H9 (cell line): ENCODE measurements around the gene LYRM1. TPM values are rescaled to one million over a fixed set of nuclear protein-coding genes. Genes with fewer than 3 reads are reported as not detected.
A peak's percentile ranks its signal among the peaks of the same experiment; 100 is the strongest.

Experiments used
- DNase-seq: peaks from one replicate; pipeline ENCODE4 v3.0.0-alpha.2; 2017
- H2AFZ ChIP-seq: one replicate; pipeline ENCODE4 v1.6.1; 2013; ENCODE audit warnings: mild to moderate bottlenecking, low read length, control low read depth, moderate library complexity
- H2AK5ac ChIP-seq: 2 replicates; pipeline ENCODE4 v1.6.1; 2013; ENCODE audit warnings: low read length, control low read depth, mixed read lengths; ENCODE audit not compliant: insufficient read length
- H2BK120ac ChIP-seq: one replicate; pipeline ENCODE4 v1.6.1; 2013; ENCODE audit warnings: low read depth, mild to moderate bottlenecking, low read length, control low read depth, inconsistent platforms; ENCODE audit not compliant: poor library complexity, severe bottlenecking
- H2BK12ac ChIP-seq: 2 replicates; pipeline ENCODE4 v1.6.1; 2013; ENCODE audit warnings: low read length, control low read depth, mixed read lengths, low read depth; ENCODE audit not compliant: insufficient read length
- H2BK15ac ChIP-seq: 2 replicates; pipeline ENCODE4 v1.6.1; 2013; ENCODE audit warnings: low read depth, low read length, control low read depth
- H2BK20ac ChIP-seq: one replicate; pipeline ENCODE4 v1.6.1; 2013; ENCODE audit warnings: low read depth, mild to moderate bottlenecking, low read length, control low read depth, inconsistent platforms; ENCODE audit not compliant: poor library complexity, severe bottlenecking
- H2BK5ac ChIP-seq: 2 replicates; pipeline ENCODE4 v1.6.1; 2013; ENCODE audit warnings: low read length, control low read depth, mixed read lengths; ENCODE audit not compliant: insufficient read length
- H3K14ac ChIP-seq: 2 replicates; pipeline ENCODE4 v1.6.1; 2013; ENCODE audit warnings: low read length, control low read depth; ENCODE audit not compliant: insufficient read depth
- H3K18ac ChIP-seq: 2 replicates; pipeline ENCODE4 v1.6.1; 2013; ENCODE audit warnings: low read depth, mild to moderate bottlenecking, mixed read lengths, low read length, control low read depth; ENCODE audit not compliant: insufficient read length
- H3K23ac ChIP-seq: 2 replicates; pipeline ENCODE4 v1.6.1; 2013; ENCODE audit warnings: low read length, control low read depth, mixed read lengths, low read depth; ENCODE audit not compliant: insufficient read length
- H3K23me2 ChIP-seq: 2 replicates; pipeline ENCODE4 v1.6.1; 2013; ENCODE audit warnings: low read depth, mild to moderate bottlenecking, mixed read lengths, low read length, control low read depth; ENCODE audit not compliant: insufficient read length, poor library complexity, severe bottlenecking
- H3K27ac ChIP-seq: 2 replicates; pipeline ENCODE4 v1.5.1; 2013; ENCODE audit warnings: low read length, control low read depth, mixed read lengths, low read depth; ENCODE audit not compliant: insufficient read length
- H3K27me3 ChIP-seq: 2 replicates; pipeline ENCODE4 v1.6.1; 2013; ENCODE audit warnings: low read length, control low read depth, inconsistent platforms; ENCODE audit not compliant: insufficient read depth
- H3K4ac ChIP-seq: 2 replicates; pipeline ENCODE4 v1.6.1; 2013; ENCODE audit warnings: low read depth, mild to moderate bottlenecking, control low read depth, inconsistent platforms, low read length, moderate library complexity
- H3K4me1 ChIP-seq: 2 replicates; pipeline ENCODE4 v1.6.1; 2013; ENCODE audit warnings: low read length, control low read depth, inconsistent platforms; ENCODE audit not compliant: insufficient read depth
- H3K4me2 ChIP-seq: 2 replicates; pipeline ENCODE4 v1.6.1; 2013; ENCODE audit warnings: low read length, control low read depth, mixed read lengths; ENCODE audit not compliant: insufficient read length, insufficient read depth
- H3K56ac ChIP-seq: 2 replicates; pipeline ENCODE4 v1.6.1; 2013; ENCODE audit warnings: low read depth, mild to moderate bottlenecking, mixed read lengths, low read length, control low read depth; ENCODE audit not compliant: insufficient read length
- H3K79me1 ChIP-seq: 2 replicates; pipeline ENCODE4 v1.6.1; 2013; ENCODE audit warnings: low read depth, mild to moderate bottlenecking, moderate library complexity, low read length, control low read depth, inconsistent platforms; ENCODE audit not compliant: insufficient read depth, poor library complexity, severe bottlenecking
- H3K79me2 ChIP-seq: 2 replicates; pipeline ENCODE4 v1.6.1; 2013; ENCODE audit warnings: low read length, control low read depth, inconsistent platforms; ENCODE audit not compliant: insufficient read depth
- H3K9ac ChIP-seq: 2 replicates; pipeline ENCODE4 v1.6.1; 2013; ENCODE audit warnings: low read length, control low read depth, mixed read lengths; ENCODE audit not compliant: insufficient read length; ENCODE audit errors: extremely low read depth
- H3K9me3 ChIP-seq: one replicate; pipeline ENCODE4 v1.6.1; 2013; ENCODE audit warnings: low read depth, low read length, inconsistent platforms; ENCODE audit not compliant: control insufficient read depth
- H3T11ph ChIP-seq: one replicate; pipeline ENCODE4 v1.6.1; 2013; ENCODE audit warnings: mild to moderate bottlenecking, low read length, control low read depth, inconsistent platforms
- H4K20me1 ChIP-seq: one replicate; pipeline ENCODE4 v1.6.1; 2013; ENCODE audit not compliant: control insufficient read depth, insufficient read length, insufficient read depth
- H4K5ac ChIP-seq: 2 replicates; pipeline ENCODE4 v1.6.1; 2013; ENCODE audit warnings: low read depth, mild to moderate bottlenecking, mixed read lengths, low read length, control low read depth; ENCODE audit not compliant: insufficient read length
- H4K8ac ChIP-seq: replicated peaks from 2 replicates; pipeline ENCODE4 v1.6.1; 2013; ENCODE audit warnings: low read length, control low read depth, mixed read lengths, low read depth; ENCODE audit not compliant: insufficient read length
- H4K91ac ChIP-seq: 2 replicates; pipeline ENCODE4 v1.6.1; 2013; ENCODE audit warnings: low read depth, mild to moderate bottlenecking, moderate library complexity, mixed read lengths, low read length, control low read depth; ENCODE audit not compliant: insufficient read length
- H3K27ac Mint-ChIP-seq, 3 experiments: 2 replicates in 2 of 3; 3 replicates in 1 of 3; pipeline ENCODE4 v1.8.0; 2020 to 2021; ENCODE audit warnings: mixed read lengths in 3 of 3, mild to moderate bottlenecking in 1 of 3, moderate library complexity in 1 of 3
- H3K27me3 Mint-ChIP-seq: 2 replicates; pipeline ENCODE4 v1.8.0; 2021; ENCODE audit warnings: low read depth, mild to moderate bottlenecking, moderate library complexity, mixed read lengths
- H3K36me3 Mint-ChIP-seq, 3 experiments: 2 replicates in 2 of 3; 3 replicates in 1 of 3; pipeline ENCODE4 v1.8.0; 2020 to 2021; ENCODE audit warnings: low read depth in 3 of 3, mixed read lengths in 3 of 3; ENCODE audit not compliant: insufficient read depth in 1 of 3
- H3K4me1 Mint-ChIP-seq, 2 experiments: 2 replicates each; pipeline ENCODE4 v1.8.0; 2020; ENCODE audit warnings: mixed read lengths in 2 of 2
- H3K4me3 Mint-ChIP-seq, 2 experiments: 2 replicates in 1 of 2; 3 replicates in 1 of 2; pipeline ENCODE4 v1.8.0; 2020 to 2021; ENCODE audit warnings: mild to moderate bottlenecking in 2 of 2, mixed read lengths in 2 of 2, moderate library complexity in 1 of 2
- H3K9me3 Mint-ChIP-seq, 2 experiments: 2 replicates in 1 of 2; 3 replicates in 1 of 2; pipeline ENCODE4 v1.8.0; 2020; ENCODE audit warnings: mild to moderate bottlenecking in 2 of 2, mixed read lengths in 2 of 2, moderate library complexity in 1 of 2
- CTCF ChIP-seq: fragments of 200-600 bp; sonication (generic); conservative IDR thresholded peaks from 3 replicates; pipeline ENCODE4 v1.8.0; 2021; ENCODE audit warnings: antibody characterized with exemption, mild to moderate bottlenecking
- WGBS: extraction: QIAGEN DNeasy Blood & Tissue Kit; methylation state at CpG from one replicate; pipeline ENCODE4 v1.1.7; 2013; ENCODE audit warnings: missing lambda C conversion rate, low lambda C conversion rate, mixed read lengths; ENCODE audit not compliant: insufficient read length; ENCODE audit errors: extremely low coverage; 5-methylcytosine and 5-hydroxymethylcytosine counted together
- total RNA-seq: library from RNA; stranded (reverse); gene quantifications from 2 replicates; pipeline ENCODE4 v1.2.1, GENCODE V29; 2021

LYRM1 gene
- total RNA-seq, 1 experiment from 2014 or later = 9.6 TPM

- Mint-ChIP-seq H3K4me1 (peaks cover 8 to 9% of the 10 kb centered on the region in 2 experiments), H3K27me3 (no peaks in the 10 kb centered on the region), H3K9me3 (no peaks in the 10 kb centered on the region), H3K4me3 (no peak overlapping the region), H3K27ac (peak overlapping the region in 2 of 3 experiments; percentile 12 to 65; a peak in 2 of 7 replicates), H3K36me3 (no peaks in the 10 kb centered on the region)
- Histone ChIP-seq H2BK120ac (no peak overlapping the region), H4K5ac (no peak overlapping the region), H3K79me1 (no peaks in the 10 kb centered on the region), H2BK5ac (no peak overlapping the region), H3K79me2 (no peaks in the 10 kb centered on the region), H3K4me2 (no peak overlapping the region), H2AFZ (no peak overlapping the region), H3K14ac (no peak overlapping the region), H3K18ac (no peak overlapping the region), H3K23ac (no peak overlapping the region), H3K4ac (no peak overlapping the region), H3K9ac (no peak overlapping the region), H2AK5ac (no peak overlapping the region), H2BK15ac (no peak overlapping the region), H4K91ac (no peak overlapping the region), H3K4me1 (no peaks in the 10 kb centered on the region), H2BK20ac (no peak overlapping the region), H4K8ac (no peak overlapping the region), H3K27ac (no peak overlapping the region), H4K20me1 (no peaks in the 10 kb centered on the region), H3T11ph (no peak overlapping the region), H2BK12ac (no peak overlapping the region), H3K23me2 (no peaks in the 10 kb centered on the region), H3K56ac (no peak overlapping the region), H3K27me3 (no peaks in the 10 kb centered on the region), H3K9me3 (no peaks in the 10 kb centered on the region)
- DNase-seq = no peak
- no CpG with 5 or more reads among the region's 11 CpGs for WGBS
- TF ChIP-seq CTCF = no peak
Measured at GRCh38 chr16:20954574-20954973, 54.0 kb downstream of the LYRM1 start.
